GM23338 (cell line): ENCODE measurements around the gene ELMO2.

Experiments
- CREB1 ChIP-seq: fragments of 250-450 bp; sonication (Bioruptor Pico); IDR thresholded peaks from 2 replicates; pipeline ENCODE4 v1.5.0; 2020; ENCODE audit warnings: low read depth, mild to moderate bottlenecking, moderate library complexity
- EZH2 ChIP-seq: fragments of 200-600 bp; sonication (generic); IDR thresholded peaks from one replicate; pipeline ENCODE4 v1.8.0; 2017; ENCODE audit warnings: antibody characterized with exemption, mild to moderate bottlenecking, low read depth; ENCODE audit not compliant: unreplicated experiment
- EZH2phosphoT487 ChIP-seq: fragments of 200-600 bp; sonication (generic); IDR thresholded peaks from one replicate; pipeline ENCODE4 v1.8.1; 2018; ENCODE audit warnings: antibody characterized with exemption; ENCODE audit not compliant: unreplicated experiment
- JUNB ChIP-seq: IDR thresholded peaks from one replicate; pipeline ENCODE4 v1.6.1; 2016; ENCODE audit warnings: antibody characterized with exemption; ENCODE audit not compliant: unreplicated experiment
- ZNF331 ChIP-seq: fragments of 250-450 bp; sonication (Bioruptor Pico); IDR thresholded peaks from 2 replicates; pipeline ENCODE4 v1.5.0; 2020; ENCODE audit warnings: low read depth, mild to moderate bottlenecking, moderate library complexity
- TF ChIP-seq, protein P1 (sequence below), 2 experiments: fragments of 200-600 bp in 1 of 2; sonication (generic) in 1 of 2; conservative IDR thresholded peaks; 2 replicates each; pipeline versions ENCODE4 v1.5.1 to v1.6.1; 2016 to 2017; ENCODE audit warnings: antibody characterized with exemption in 2 of 2, low read depth in 2 of 2, mild to moderate bottlenecking in 2 of 2, moderate library complexity in 1 of 2

DNA sequence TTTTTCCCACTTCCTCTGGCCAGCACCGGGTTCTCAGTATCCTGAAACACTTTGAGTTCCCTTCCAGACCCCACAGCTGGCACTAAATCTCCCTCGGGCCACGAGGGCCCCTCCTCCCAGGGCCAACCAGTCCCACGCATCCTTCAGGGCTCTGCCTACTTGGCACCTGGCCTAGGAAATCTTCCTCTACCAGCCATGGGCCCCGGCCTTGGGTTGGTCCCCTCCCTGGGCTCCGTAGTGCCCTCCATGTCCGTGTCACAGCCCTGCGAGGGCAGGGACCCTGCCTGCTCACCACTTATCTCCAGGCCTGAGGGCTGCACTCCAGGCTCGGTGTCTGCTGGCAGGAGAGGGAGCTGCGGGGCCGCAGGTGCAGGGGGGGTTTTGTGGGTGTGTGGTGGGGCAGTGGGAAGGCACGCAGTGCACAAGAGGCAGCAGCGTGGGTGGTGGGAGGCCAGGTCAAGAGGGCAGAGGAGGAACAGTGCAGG is 49.3 kb downstream of the ELMO2 start:
- TF ChIP-seq, protein P1, sequence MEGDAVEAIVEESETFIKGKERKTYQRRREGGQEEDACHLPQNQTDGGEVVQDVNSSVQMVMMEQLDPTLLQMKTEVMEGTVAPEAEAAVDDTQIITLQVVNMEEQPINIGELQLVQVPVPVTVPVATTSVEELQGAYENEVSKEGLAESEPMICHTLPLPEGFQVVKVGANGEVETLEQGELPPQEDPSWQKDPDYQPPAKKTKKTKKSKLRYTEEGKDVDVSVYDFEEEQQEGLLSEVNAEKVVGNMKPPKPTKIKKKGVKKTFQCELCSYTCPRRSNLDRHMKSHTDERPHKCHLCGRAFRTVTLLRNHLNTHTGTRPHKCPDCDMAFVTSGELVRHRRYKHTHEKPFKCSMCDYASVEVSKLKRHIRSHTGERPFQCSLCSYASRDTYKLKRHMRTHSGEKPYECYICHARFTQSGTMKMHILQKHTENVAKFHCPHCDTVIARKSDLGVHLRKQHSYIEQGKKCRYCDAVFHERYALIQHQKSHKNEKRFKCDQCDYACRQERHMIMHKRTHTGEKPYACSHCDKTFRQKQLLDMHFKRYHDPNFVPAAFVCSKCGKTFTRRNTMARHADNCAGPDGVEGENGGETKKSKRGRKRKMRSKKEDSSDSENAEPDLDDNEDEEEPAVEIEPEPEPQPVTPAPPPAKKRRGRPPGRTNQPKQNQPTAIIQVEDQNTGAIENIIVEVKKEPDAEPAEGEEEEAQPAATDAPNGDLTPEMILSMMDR (conservative IDR thresholded peaks at IDR 0.05; ENCODE audit: low read depth in 2 of 2) = no peak
- no peak for TF ChIP-seq ZNF331 (CRISPR knock-in tag)
- TF ChIP-seq EZH2 = no peak
- no peak for TF ChIP-seq JUNB
- no peak for TF ChIP-seq EZH2phosphoT487
- no peak for TF ChIP-seq CREB1 (CRISPR knock-in tag)
